Measurements from ENCODE around the gene MARK3.
"Not testable (repeated sequence)": the region's sequence is repeated elsewhere in the genome, so short reads cannot be mapped to it uniquely, and the experiment has no call there.

Gene MARK3

GRCh38 chr14:103509864-103510723 lies 124.9 kb downstream of the MARK3 start:
- H3K9me3 ChIP-seq (ENCODE audit: insufficient read depth, low read length, severe bottlenecking): no peaks in the 10 kb centered on the region
- no peak overlapping the region for H2AFZ ChIP-seq (ENCODE audit: low read depth, low read length)
- no peak overlapping the region for H3K9ac ChIP-seq (ENCODE audit: low read depth, low read length)
- H3K36me3 ChIP-seq (ENCODE audit: insufficient read depth, low read length): peaks cover 29% of the 10 kb centered on the region
- DNase-seq (no peak), ATAC-seq (ENCODE audit: insufficient read depth, low read depth) (no peak)
- no peak for TF ChIP-seq EZH2 (IDR thresholded peaks at IDR 0.05; ENCODE audit: borderline replicate concordance, low read depth, low read length, severe bottlenecking)
- TF ChIP-seq, protein P1, sequence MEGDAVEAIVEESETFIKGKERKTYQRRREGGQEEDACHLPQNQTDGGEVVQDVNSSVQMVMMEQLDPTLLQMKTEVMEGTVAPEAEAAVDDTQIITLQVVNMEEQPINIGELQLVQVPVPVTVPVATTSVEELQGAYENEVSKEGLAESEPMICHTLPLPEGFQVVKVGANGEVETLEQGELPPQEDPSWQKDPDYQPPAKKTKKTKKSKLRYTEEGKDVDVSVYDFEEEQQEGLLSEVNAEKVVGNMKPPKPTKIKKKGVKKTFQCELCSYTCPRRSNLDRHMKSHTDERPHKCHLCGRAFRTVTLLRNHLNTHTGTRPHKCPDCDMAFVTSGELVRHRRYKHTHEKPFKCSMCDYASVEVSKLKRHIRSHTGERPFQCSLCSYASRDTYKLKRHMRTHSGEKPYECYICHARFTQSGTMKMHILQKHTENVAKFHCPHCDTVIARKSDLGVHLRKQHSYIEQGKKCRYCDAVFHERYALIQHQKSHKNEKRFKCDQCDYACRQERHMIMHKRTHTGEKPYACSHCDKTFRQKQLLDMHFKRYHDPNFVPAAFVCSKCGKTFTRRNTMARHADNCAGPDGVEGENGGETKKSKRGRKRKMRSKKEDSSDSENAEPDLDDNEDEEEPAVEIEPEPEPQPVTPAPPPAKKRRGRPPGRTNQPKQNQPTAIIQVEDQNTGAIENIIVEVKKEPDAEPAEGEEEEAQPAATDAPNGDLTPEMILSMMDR (IDR thresholded peaks at IDR 0.05; ENCODE audit: borderline replicate concordance, extremely low read depth, low read length, poor library complexity, severe bottlenecking): no peak
- 0 out of 2 replicates have a peak, but pooled peaks cover 5% of the 10 kb centered on the region for H4K20me1 ChIP-seq (ENCODE audit: insufficient read depth, low read length)
- no peaks in the 10 kb centered on the region for H3K4me1 ChIP-seq (ENCODE audit: insufficient read depth, low read length)
- no peak overlapping the region for H3K4me3 ChIP-seq (ENCODE audit: low read depth in 1 of 2, low read length in 2 of 2)
- no peak overlapping the region for H3K27ac ChIP-seq (ENCODE audit: low read length)
- no peaks in the 10 kb centered on the region for H3K27me3 ChIP-seq (ENCODE audit: insufficient read depth, low read length, poor library complexity)
- no peaks in the 10 kb centered on the region for H3K79me2 ChIP-seq (ENCODE audit: insufficient read depth, low read length)
- H3K4me2 ChIP-seq (ENCODE audit: insufficient read depth, low read length): no peak overlapping the region

DNA sequence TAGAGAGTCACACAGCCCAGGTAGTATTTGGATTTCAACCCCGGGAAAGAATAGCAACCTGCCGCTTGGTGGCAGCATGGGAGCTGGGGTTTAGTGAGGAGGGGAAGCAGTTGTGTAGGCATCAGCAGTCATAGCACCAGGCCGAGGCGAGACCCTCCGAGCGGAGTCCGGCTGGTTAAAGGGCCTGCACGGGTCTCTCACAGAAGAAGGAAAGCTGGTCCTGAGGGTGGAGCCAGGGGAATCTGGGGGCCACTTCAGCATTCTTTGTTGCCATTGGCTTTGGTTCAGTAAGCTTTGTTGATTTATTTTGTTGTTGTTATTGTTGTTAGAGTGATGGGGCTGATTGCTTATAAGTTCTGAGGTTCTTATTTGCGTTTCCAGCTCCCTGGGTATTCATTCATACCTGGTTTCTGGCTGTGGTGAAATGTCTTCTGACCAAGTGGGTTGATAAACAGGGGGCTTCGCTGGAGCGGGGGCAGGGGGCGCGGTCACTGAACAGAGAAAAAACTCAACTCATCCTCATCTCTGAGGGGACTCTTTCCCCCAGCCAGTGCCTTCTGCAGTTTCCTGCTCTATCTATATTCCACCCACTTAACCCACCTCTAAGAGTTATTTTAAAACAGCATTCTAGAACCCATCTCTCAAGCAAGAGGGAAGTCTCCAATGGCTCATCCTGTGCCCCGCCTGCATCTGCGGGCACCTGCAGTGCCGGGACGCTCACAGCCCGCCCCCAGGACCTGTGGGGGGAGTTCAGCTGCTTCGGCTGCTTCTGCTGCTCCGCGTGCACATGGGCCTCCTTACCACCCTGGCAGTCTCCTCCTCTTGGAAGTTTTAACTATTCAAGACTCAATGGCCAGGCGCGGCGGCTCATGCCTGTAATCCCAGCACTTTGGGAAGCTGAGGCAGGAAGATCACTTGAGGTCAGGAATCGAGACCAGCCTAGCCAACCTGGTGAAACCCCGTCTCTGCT lies 125.8 kb downstream of the MARK3 start:
- no peak overlapping the region for H3K4me2 ChIP-seq (ENCODE audit: insufficient read depth, low read length)
- H3K9ac ChIP-seq (ENCODE audit: low read depth, low read length): no peak overlapping the region
- no peaks in the 10 kb centered on the region for H3K4me1 ChIP-seq (ENCODE audit: insufficient read depth, low read length)
- H3K27ac ChIP-seq (ENCODE audit: low read length): no peak overlapping the region
- no peaks in the 10 kb centered on the region for H3K9me3 ChIP-seq (ENCODE audit: insufficient read depth, low read length, severe bottlenecking)
- TF ChIP-seq, protein P1 (IDR thresholded peaks at IDR 0.05; ENCODE audit: borderline replicate concordance, extremely low read depth, low read length, poor library complexity, severe bottlenecking): no peak
- TF ChIP-seq EZH2 (IDR thresholded peaks at IDR 0.05; ENCODE audit: borderline replicate concordance, low read depth, low read length, severe bottlenecking): no peak
- H3K36me3 ChIP-seq (ENCODE audit: insufficient read depth, low read length): peaks cover 24% of the 10 kb centered on the region
- H3K4me3 ChIP-seq (ENCODE audit: low read depth in 1 of 2, low read length in 2 of 2): no peak overlapping the region
- no peak for ATAC-seq (ENCODE audit: insufficient read depth, low read depth)
- no peak overlapping the region for H2AFZ ChIP-seq (ENCODE audit: low read depth, low read length)
- H3K27me3 ChIP-seq (ENCODE audit: insufficient read depth, low read length, poor library complexity): no peaks in the 10 kb centered on the region
- H4K20me1 ChIP-seq (ENCODE audit: insufficient read depth, low read length): 0 out of 2 replicates have a peak, but pooled peaks cover 6% of the 10 kb centered on the region
- H3K79me2 ChIP-seq (ENCODE audit: insufficient read depth, low read length): no peaks in the 10 kb centered on the region
- DNase-seq: no peak

DNA sequence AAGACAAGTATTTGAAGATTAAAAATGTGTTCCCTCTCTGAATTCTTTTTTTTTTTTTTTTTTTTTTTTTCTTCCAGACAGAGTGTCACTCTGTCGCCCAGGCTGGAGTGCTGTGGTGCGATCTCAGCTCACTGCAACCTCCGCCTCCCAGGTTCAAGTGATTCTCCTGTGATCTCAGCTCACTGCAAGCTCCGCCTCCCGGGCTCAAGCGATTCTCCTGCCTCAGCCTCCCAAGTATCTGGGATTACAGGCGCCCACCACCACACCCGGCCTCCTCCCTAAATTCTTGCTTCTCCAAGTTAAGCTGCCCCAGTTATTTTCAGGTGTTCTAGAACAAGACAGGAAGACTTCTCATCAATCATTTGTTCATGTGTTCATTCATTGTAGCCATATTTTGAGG lies 127.0 kb downstream of the MARK3 start:
- H3K4me3 ChIP-seq (ENCODE audit: low read depth in 1 of 2, low read length in 2 of 2); H3K9me3 ChIP-seq (ENCODE audit: insufficient read depth, low read length, severe bottlenecking); H3K4me1 ChIP-seq (ENCODE audit: insufficient read depth, low read length); H2AFZ ChIP-seq (ENCODE audit: low read depth, low read length); DNase-seq; H3K79me2 ChIP-seq (ENCODE audit: insufficient read depth, low read length); ATAC-seq (ENCODE audit: insufficient read depth, low read depth); H4K20me1 ChIP-seq (ENCODE audit: insufficient read depth, low read length); H3K27ac ChIP-seq (ENCODE audit: low read length); H3K27me3 ChIP-seq (ENCODE audit: insufficient read depth, low read length, poor library complexity); H3K4me2 ChIP-seq (ENCODE audit: insufficient read depth, low read length); H3K9ac ChIP-seq (ENCODE audit: low read depth, low read length): not testable (repeated sequence)
- peaks cover 20% of the 10 kb centered on the region for H3K36me3 ChIP-seq (ENCODE audit: insufficient read depth, low read length)

Data from DND-41 (cell line).